Nephron progenitor cell (in vitro differentiated cells): ENCODE data around the gene WDR70.
"Not testable (repeated sequence)": the region's sequence is repeated elsewhere in the genome, so short reads cannot be mapped to it uniquely, and the experiment has no call there.

Experiments used
- DNase-seq: peaks from one replicate; pipeline ENCODE4 v3.0.0; 2021
- H3K27ac Mint-ChIP-seq: 2 replicates; pipeline ENCODE4 v1.8.0; 2021; ENCODE audit warnings: mild to moderate bottlenecking, moderate library complexity, mixed read lengths
- H3K27me3 Mint-ChIP-seq: 2 replicates; pipeline ENCODE4 v1.8.0; 2021; ENCODE audit warnings: mild to moderate bottlenecking, low read depth, mixed read lengths; ENCODE audit not compliant: poor library complexity
- H3K36me3 Mint-ChIP-seq: 2 replicates; pipeline ENCODE4 v1.8.0; 2021; ENCODE audit warnings: low read depth, mixed read lengths
- H3K4me1 Mint-ChIP-seq: 2 replicates; pipeline ENCODE4 v1.8.0; 2021; ENCODE audit warnings: mixed read lengths
- H3K4me3 Mint-ChIP-seq: 2 replicates; pipeline ENCODE4 v1.8.0; 2021; ENCODE audit warnings: mild to moderate bottlenecking, moderate library complexity, mixed read lengths
- H3K9me3 Mint-ChIP-seq: 2 replicates; pipeline ENCODE4 v1.8.0; 2021; ENCODE audit warnings: mild to moderate bottlenecking, moderate library complexity, mixed read lengths
- CTCF ChIP-seq: fragments of 200-600 bp; sonication (generic); IDR thresholded peaks from 2 replicates; pipeline ENCODE4 v1.5.0; 2021; ENCODE audit warnings: antibody characterized with exemption

The WDR70 gene

GRCh38 chr5:37477426-37477825 is 98.3 kb downstream of the WDR70 start:
- Mint-ChIP-seq H3K27ac (no peak overlapping the region), H3K36me3 (peaks cover 87% of the 10 kb centered on the region), H3K9me3 (peaks cover 34% of the 10 kb centered on the region), H3K27me3 (no peaks in the 10 kb centered on the region), H3K4me3 (no peak overlapping the region), H3K4me1 (no peaks in the 10 kb centered on the region)
- TF ChIP-seq CTCF: no peak
- no peak for DNase-seq

- DNase-seq: no peak
- Mint-ChIP-seq H3K27me3 (no peaks in the 10 kb centered on the region), H3K9me3 (peaks cover 38% of the 10 kb centered on the region), H3K4me3 (no peak overlapping the region), H3K4me1 (no peaks in the 10 kb centered on the region), H3K27ac (no peak overlapping the region), H3K36me3 (peaks cover 87% of the 10 kb centered on the region)
- no peak for TF ChIP-seq CTCF
Measured at GRCh38 chr5:37478121-37478894, 99.2 kb downstream of the WDR70 start.

- peaks cover 38% of the 10 kb centered on the region for H3K9me3 Mint-ChIP-seq
- not testable (repeated sequence) for H3K4me3 Mint-ChIP-seq, H3K4me1 Mint-ChIP-seq, DNase-seq, H3K27me3 Mint-ChIP-seq, H3K27ac Mint-ChIP-seq
- H3K36me3 Mint-ChIP-seq: peaks cover 85% of the 10 kb centered on the region
Measured at GRCh38 chr5:37481395-37481794, 102.3 kb downstream of the WDR70 start.

- Mint-ChIP-seq H3K4me1 (no peaks in the 10 kb centered on the region), H3K9me3 (peaks cover 18% of the 10 kb centered on the region), H3K27me3 (peaks cover 3% of the 10 kb centered on the region), H3K36me3 (peaks cover 55% of the 10 kb centered on the region), H3K4me3 (no peak overlapping the region), H3K27ac (no peak overlapping the region)
- TF ChIP-seq CTCF: no peak
- no peak for DNase-seq
Measured at GRCh38 chr5:37490120-37490810, 111.1 kb downstream of the WDR70 start.

- no peak overlapping the region for H3K27ac Mint-ChIP-seq
Measured at GRCh38 chr5:37490931-37491330, 111.8 kb downstream of the WDR70 start.

More at GRCh38 chr5:37490931-37491330, 111.8 kb downstream of the WDR70 start:
- Mint-ChIP-seq H3K36me3 (peaks cover 55% of the 10 kb centered on the region), H3K4me3 (no peak overlapping the region), H3K4me1 (no peaks in the 10 kb centered on the region), H3K27me3 (peaks cover 3% of the 10 kb centered on the region), H3K9me3 (peaks cover 18% of the 10 kb centered on the region)
- no peak for DNase-seq
- TF ChIP-seq CTCF: no peak
